AG08395 (cell line): Measurements from ENCODE around the gene CYP3A5.
"Not testable (repeated sequence)": the region's sequence is repeated elsewhere in the genome, so short reads cannot be mapped to it uniquely, and the experiment has no call there.

Experiments
- DNase-seq: peaks from one replicate; pipeline ENCODE4 v3.0.0; 2012; ENCODE audit warnings: mixed read lengths, low spot score

CYP3A5 gene

DNA sequence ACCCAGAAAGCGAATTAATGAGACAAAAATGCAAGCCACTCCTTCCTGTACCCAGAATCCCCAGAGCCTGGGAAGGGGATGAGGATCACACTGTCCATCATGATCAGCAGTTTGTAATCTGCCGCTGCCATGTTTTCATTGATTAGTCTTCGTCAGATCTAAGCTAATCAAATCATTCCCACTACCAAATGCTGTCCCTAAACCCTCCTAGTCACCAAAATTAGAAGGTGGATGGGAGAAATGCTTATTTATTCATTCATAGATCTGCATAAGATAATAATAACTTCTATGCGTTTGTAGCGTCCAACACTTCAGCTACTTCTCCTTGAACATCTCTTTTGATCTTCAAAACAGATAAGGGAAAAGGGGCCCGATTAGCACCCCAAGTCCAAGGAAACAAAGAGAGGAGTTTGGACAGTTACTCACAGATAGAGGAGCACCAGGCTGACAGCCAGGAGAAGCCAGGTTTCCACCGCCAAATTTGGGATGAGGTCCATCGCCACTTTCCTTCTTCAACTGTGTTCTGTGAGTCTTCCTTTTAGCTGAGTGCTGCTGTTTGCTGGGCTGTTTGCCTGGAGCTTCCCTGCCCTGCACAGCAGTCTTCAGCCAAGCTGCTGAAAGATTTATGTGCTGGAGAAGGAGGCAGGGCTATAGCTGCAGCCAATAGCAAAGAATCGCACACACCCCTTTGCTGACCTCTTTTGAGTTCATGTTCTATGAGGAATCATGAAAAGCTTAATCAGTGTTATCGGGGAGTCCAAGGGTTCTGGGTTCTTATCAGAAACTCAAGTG is at the start of gene CYP3A5:
Gene CYP3A5 (minus strand): TSS at position 597 of the 792 bp plus-strand sequence. CDS start 100 bp downstream, at position 497.
- peak; percentile 27 for DNase-seq

DNA sequence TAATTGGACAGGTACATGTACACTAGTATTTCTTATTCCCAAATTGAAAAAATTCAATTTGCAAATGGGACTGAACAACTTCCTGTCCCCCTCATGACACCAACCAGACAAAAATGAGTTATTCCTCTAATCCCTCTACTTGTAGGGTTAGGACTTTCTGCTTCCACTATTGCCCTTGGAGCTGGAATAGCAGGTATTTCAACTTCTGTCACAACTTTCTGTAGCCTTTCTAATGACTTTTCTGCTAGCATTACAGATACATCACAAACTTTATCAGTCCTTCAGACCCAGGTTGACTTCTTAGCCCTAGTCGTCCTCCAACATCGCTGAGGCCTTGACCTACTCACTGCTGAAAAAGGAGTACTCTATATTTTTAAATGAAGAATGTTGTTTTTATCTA is 48.8 kb upstream of the CYP3A5 start:
- DNase-seq = no peak

- not testable (repeated sequence) for DNase-seq
Measured at GRCh38 chr7:99723201-99723600, 43.4 kb upstream of the CYP3A5 start.

DNA sequence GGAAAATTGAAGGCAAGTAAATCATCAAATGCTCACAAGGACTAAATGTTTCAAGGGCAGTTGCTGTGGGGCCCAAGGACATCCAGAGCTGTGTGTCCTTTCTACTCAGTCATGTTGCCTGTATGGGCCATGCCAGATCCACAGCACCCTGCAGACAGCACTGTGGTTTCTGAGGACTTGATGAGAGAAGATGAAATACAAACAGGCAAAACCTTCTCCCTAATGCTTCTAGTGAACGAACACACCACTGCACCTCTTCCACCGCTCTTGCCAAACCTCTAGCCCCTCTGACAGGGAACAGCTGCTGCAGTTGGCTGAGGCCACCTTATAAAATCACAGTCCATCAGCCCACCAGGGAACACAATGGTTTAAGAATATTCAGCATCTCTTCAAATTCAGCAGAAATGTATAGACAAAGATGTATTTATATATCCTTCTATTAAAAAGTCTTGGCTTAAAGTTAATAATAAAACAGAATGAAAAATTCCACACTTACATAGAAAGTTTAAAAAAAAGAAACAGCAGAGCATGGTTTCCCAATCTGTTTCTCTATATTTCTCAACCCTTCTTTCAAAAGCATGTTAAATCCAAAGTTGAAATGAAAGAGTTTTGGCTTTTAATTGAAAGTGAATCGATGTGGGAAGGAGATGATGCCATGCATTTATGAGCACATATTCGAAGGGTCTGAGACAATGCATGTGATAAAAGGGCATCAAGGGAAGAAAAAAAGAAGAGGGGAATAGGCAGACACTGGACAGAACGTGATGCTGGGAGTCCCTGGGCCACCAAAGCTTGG is 41.2 kb upstream of the CYP3A5 start:
- no peak for DNase-seq

- DNase-seq = no peak
Measured at GRCh38 chr7:99719996-99720769, 40.4 kb upstream of the CYP3A5 start.

- no peak for DNase-seq
Measured at GRCh38 chr7:99713995-99714570, 34.3 kb upstream of the CYP3A5 start.

- no peak for DNase-seq
Measured at GRCh38 chr7:99709838-99710578, 30.2 kb upstream of the CYP3A5 start.

DNA sequence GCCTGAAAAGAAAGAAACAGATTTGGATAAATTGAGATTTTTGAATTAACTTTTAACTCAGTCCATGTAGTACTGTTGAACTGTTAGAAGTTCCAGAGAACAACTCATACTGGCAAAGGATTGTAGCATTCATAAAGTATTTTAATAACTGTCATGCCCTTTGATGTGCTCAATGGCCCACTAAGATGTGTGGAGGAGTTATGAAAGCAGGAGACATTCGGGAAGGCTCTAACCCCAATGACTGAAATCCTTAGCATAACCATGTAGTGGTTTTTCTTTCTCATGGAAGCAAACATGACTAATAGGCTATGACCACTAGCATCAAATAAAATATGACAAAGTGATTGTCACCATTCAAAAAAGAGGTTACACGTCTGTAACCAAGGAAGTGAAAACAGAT is 29.5 kb upstream of the CYP3A5 start:
- DNase-seq = no peak

GRCh38 chr7:99707096-99707495 is 27.3 kb upstream of the CYP3A5 start:
- no peak for DNase-seq

- no peak for DNase-seq
Measured at GRCh38 chr7:99699946-99700345, 20.1 kb upstream of the CYP3A5 start.

GRCh38 chr7:99698867-99699730 is 19.3 kb upstream of the CYP3A5 start:
- DNase-seq = not testable (repeated sequence)

DNA sequence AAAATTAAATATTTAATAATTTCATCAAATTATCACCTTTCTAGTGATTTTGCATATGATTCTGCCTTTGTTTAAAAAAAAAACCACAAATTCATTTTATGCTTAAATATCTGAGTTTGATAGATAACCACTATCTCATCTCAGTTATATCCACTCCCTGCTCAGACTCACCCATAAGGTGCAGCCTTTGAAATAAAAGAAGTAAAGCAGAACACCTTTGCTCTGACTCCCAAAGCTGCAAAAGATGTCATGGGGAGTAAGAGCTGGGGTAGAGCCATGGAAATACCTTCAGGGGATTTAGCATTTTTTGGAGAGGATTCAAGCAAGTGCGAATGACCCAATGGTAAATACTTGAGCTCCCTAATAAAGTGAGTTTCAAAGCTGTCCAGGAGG is 15.1 kb upstream of the CYP3A5 start:
- DNase-seq = no peak

DNA sequence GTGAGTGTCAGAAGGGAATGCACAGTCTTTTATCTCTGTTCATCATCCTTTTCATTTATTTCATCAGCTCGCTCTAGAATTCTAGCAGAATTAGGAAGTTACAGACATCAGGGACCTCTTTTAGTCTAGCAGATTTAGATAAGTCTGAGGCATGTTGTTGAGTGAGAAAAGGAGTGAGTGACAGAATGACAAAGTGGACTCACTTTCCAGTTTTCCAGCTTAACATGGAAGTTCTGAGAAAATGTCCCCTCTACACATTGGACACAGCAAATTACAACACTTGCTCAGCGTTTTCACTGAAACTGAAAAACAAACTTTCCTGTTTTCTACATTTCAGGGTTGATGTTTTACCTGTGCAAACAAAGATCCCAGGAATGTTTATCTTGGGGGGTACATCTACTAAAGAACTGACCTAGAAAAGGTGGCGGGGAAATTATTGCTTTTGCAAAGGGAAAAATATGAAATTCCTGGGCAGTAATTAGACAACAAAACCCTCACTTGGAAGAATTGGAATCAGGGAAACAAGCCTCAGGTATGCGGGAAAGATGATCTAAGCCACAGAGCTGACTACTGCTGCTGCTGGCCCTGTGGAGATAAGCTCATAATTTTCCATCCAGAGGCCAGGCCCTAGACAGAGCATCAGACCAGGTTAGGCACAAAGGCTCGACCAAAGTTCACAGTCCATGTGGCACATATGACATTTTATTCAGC is 14.6 kb upstream of the CYP3A5 start:
- DNase-seq = no peak

DNA sequence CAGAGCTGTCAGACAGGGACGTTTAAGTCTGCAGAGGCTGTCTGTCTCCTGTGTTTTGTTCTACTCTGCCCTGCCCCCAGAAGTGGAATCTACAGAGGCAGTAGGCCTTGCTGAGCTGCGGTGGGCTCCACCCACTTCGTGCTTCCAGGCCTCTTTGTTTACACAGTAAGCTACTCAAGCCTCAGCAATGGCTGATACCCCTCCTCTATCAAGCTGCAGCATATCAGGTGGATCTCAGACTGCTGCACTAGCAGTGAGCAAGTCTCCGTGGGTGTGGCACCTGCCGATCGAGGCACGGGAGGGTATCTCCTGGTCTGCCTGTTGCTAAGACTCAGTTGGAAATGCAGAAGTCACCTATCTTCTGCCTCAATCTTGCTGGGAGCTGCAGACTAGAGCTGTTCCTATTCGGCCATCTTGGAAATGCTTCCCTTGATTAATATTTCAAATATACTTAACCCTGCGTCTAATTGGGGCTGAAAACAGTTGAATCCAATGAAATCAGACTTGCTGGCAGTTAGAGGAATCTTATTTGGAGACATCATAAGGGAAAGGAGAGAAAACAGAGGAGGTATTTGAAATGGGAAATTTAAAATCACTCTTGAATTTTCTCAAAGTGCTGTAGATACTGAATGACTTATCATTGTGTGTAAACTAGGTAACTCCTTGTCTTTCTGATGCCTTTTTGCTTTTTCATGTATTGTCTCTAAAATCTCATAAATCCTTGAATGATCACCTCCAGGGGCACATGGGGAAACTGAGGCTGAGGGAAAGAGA is 13.8 kb upstream of the CYP3A5 start:
- DNase-seq = no peak

- no peak for DNase-seq
Measured at GRCh38 chr7:99693100-99693426, 13.3 kb upstream of the CYP3A5 start.

DNA sequence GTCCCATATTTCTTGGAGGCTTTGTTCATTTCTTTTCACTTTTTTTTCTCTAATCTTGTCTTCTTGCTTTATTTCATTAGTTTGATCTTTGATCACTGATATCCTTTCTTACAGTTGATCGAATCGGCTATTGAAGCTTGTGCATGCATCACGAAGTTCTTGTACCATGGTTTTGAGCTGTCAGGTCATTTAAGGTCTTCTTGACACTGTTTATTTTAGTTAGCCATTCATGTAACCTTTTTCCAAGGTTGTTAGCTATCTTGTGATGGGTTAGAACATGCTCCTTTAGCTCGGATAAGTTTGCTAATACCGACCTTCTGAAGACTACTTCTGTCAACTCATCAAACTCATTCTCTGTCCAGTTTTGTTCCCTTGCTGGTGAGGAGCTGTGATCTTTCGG is 12.8 kb upstream of the CYP3A5 start:
- DNase-seq = not testable (repeated sequence)

- not testable (repeated sequence) for DNase-seq
Measured at GRCh38 chr7:99691658-99692057, 11.9 kb upstream of the CYP3A5 start.

DNA sequence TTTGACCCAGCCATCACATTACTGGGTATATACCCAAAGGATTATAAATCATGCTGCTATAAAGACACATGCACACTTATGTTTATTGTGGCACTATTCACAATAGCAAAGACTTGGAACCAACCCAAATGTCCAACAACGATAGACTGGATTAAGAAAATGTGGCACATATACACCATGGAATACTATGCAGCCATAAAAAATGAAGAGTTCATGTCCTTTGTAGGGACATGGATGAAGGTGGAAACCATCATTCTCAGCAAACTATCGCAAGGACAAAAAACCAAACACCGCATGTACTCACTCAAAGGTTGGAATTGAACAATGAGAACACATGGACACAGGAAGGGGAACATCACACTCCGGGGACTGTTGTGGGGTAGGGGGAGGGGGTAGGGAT is 11.1 kb upstream of the CYP3A5 start:
- not testable (repeated sequence) for DNase-seq
